ENCODE results near the gene SLC25A34.

The SLC25A34 gene

GRCh38 chr1:15775706-15776105, 39.6 kb downstream of the SLC25A34 start:
- no peak for DNase-seq (ENCODE audit: low spot score)

DNA sequence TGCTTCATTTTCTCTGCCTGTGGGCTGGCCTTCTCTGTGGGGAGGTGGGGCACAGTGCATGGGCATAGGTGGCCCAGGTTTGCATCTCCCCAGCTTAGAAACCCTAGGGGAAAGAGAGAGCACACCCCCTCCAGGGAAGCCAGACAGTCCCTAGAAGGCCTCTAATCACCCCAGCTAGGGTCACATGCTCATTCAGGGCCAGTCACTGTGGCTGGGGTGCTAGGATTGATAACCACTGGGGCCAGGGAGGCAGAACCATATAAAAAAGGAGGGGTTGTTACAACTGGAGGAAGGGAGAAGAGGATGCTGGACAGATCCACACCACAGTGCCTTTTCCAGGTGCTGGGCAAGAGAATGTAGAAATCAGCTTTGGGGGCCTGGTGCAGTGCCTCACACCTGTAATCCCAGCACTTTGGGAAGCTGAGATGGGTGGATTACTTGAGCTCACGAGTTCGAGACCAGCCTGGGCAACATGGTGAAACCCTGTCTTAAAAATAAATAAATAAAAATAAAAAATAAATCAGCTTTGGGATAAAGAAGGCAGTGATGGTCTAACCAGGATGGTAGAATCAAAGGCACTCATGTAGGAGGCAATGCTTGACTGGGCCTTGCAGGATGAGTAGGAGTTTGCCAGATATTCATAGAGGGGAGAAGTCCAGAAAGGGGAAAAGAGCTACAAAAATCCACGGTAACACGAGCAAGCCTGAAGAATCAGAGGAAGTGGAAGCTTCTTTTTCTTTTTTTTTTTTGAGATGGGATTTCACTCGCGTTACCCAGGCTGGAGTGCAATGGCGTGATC, 42.0 kb downstream of the SLC25A34 start:
- no peak for DNase-seq (ENCODE audit: low spot score)

DNA sequence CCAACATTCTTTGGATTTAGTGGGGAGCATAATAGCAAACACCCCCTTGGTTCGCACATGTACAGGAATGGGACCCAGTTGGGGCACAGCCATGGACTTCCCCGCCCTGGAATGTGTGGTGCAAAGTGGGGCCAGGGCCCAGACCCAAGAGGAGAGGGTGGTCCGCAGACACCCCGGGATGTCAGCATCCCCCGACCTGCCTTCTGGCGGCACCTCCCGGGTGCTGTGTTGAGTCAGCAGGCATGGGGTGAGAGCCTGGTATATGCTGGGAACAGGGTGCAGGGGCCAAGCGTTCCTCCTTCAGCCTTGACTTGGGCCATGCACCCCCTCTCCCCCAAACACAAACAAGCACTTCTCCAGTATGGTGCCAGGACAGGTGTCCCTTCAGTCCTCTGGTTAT, 49.6 kb downstream of the SLC25A34 start:
- no peak for DNase-seq (ENCODE audit: low spot score)

GRCh38 chr1:15786581-15786980, 50.5 kb downstream of the SLC25A34 start:
- no peak for DNase-seq (ENCODE audit: low spot score)

DNA sequence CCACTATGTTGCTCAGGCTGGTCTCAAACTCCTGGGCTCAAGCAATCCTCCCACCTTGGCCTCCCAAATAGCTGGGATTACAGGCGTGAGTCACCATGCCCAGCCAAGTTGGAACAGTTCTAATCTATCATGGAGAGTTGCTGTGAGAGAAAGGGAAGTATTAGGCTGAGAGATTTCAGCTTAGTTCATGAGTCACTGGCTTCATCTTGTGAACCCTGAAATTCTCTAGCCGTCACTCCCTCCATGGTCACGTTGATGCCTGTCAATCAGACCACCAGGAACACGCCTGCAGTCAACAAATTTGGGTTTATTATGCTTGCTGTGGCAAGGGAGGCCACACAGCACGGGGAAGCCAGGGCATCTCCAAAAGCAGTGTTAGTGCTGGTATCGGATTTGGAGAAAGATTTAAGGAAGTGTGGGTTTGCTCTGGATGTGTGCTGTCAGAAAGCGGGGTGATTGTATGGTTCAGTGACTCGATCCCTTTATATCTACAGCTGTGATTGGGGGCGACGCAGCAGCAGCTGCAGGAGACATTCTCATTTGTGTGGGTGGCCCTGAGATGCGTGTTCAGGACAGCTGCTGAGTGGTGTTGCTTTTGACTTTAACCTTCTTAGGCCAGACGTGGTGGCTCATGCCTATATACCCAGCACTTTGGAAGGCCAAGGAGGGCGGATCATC, 52.7 kb downstream of the SLC25A34 start:
- no peak for DNase-seq (ENCODE audit: low spot score)

Measured in CD4-positive, alpha-beta T cell treated with Interleukin-15 for 4 hours (primary cell).